PC-9 (cell line): Measurements from ENCODE around the gene AMIGO2.
A peak's percentile ranks its signal among the peaks of the same experiment; 100 is the strongest.

Experiments used
- CTCF ChIP-seq: fragments of 200-600 bp; sonication (generic); conservative IDR thresholded peaks from 2 replicates; pipeline ENCODE4 v1.6.1; 2017; ENCODE audit warnings: mixed run types, antibody characterized with exemption, mild to moderate bottlenecking, moderate library complexity
- EZH2 ChIP-seq: fragments of 200-600 bp; sonication (generic); IDR thresholded peaks from 2 replicates; pipeline ENCODE4 v1.8.0; 2017; ENCODE audit warnings: antibody characterized with exemption, low read depth

DNA sequence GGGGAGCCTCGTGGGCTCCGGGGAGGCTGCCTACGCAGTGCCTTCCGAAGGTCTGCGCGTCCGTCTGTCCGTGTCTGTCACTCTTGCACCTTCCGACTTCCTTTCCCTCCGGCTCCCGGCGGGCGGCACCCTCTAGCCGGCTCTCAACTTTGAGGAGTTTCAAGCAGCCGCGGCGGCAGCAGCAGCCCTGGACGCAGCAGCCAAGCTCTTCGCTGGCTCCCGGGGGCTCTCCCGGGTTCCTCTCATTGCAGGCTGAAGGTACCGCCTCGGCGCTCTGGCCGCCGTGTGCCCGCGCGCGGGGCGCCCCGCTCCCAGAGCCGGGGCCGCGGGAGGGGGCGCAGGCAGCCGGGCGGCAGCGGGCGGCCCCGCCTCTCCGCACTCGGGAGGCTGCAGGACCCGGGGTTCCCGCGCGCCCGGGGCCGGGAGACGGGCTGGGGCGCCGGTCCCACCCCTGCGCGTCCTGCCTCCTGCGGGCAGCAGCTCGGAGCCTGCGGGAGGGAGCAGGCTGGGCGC, at the start of gene AMIGO2, which contains the start of gene PCED1B:
- TF ChIP-seq CTCF = peak; percentile 26; the same call in 1 of the 2 replicates
- TF ChIP-seq EZH2 = no peak
